Fibroblast of upper back skin (primary cell): ENCODE data around the gene MIGA2.
A peak's percentile ranks its signal among the peaks of the same experiment; 100 is the strongest.
"Not testable (repeated sequence)": the region's sequence is repeated elsewhere in the genome, so short reads cannot be mapped to it uniquely, and the experiment has no call there.

Experiments used
- DNase-seq: peaks from one replicate; pipeline ENCODE4 v3.0.0-alpha.2; 2013

The MIGA2 gene, protein sequence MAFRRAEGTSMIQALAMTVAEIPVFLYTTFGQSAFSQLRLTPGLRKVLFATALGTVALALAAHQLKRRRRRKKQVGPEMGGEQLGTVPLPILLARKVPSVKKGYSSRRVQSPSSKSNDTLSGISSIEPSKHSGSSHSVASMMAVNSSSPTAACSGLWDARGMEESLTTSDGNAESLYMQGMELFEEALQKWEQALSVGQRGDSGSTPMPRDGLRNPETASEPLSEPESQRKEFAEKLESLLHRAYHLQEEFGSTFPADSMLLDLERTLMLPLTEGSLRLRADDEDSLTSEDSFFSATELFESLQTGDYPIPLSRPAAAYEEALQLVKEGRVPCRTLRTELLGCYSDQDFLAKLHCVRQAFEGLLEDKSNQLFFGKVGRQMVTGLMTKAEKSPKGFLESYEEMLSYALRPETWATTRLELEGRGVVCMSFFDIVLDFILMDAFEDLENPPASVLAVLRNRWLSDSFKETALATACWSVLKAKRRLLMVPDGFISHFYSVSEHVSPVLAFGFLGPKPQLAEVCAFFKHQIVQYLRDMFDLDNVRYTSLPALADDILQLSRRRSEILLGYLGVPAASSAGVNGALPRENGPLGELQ

GRCh38 chr9:129036241-129036922 lies at the start of gene MIGA2:
Gene MIGA2 (plus strand): TSS chr9:129036626. CDS start chr9:129040595, 3,969 bp downstream.
- DNase-seq, result peak; percentile 99

GRCh38 chr9:128986671-128987070 lies 49.8 kb upstream of the MIGA2 start:
- DNase-seq, result no peak

DNA sequence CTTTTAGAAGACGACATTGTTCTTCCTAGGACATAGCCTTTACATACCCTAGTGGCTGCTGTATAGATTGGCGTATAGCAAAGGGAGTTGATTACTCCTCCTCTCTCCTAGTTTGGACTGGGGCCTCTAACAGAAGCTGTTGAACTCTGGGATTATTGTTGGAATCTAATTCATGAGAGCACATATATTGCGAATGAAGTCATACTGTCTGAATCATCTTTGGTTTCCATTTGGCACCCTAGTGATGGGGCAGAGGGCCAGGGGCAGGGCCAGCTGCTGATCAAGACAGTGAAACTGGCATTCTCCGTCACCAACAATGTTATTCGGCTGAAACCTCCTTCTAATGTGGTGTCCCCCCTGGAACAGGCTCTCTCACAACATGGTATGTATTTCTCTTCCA lies 48.6 kb upstream of the MIGA2 start:
- peak; percentile 72 for DNase-seq

DNA sequence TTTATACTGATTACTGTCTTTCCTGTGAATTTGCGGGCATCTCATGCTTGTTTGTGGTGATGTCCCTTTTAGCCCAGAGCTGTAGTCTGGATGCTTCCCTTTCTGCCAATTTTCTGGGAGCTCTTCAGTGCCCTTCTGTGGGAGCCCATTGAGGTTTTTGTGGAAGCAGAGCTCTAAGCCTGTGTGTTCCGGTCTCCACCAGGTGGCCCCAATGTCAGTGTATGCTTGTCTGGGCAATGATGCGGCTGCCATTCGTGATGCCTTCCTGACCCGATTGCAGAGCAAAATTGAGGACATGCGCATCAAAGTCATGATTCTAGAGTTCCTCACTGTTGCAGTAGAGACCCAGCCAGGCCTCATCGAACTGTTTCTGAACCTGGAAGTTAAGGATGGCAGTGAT lies 43.4 kb upstream of the MIGA2 start:
- peak; percentile 12 for DNase-seq

- peak; percentile 23 for DNase-seq
Observed at GRCh38 chr9:128995791-128996190, 40.6 kb upstream of the MIGA2 start.

DNA sequence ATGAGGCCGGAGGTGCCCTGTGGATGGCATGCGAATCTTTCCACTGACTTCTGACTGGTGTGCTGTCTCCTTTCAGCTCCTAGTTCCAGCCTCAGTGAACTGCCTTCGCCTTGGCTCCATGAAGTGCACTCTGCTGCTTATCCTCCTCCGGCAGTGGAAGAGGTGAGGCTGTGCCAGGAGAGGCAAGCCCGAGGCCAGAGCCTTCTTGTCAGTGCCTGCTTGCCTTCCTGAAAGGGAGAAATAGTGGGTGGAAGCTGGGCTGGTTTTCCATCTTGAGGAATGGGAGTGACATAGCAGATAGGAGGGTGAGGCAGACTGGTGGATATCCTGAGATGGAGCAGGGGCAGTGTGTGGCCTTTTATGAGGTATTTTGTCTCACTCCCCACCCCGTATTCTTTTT lies 38.0 kb upstream of the MIGA2 start:
- no peak for DNase-seq

- DNase-seq, result no peak
Observed at GRCh38 chr9:128999581-129000206, 36.7 kb upstream of the MIGA2 start.

DNA sequence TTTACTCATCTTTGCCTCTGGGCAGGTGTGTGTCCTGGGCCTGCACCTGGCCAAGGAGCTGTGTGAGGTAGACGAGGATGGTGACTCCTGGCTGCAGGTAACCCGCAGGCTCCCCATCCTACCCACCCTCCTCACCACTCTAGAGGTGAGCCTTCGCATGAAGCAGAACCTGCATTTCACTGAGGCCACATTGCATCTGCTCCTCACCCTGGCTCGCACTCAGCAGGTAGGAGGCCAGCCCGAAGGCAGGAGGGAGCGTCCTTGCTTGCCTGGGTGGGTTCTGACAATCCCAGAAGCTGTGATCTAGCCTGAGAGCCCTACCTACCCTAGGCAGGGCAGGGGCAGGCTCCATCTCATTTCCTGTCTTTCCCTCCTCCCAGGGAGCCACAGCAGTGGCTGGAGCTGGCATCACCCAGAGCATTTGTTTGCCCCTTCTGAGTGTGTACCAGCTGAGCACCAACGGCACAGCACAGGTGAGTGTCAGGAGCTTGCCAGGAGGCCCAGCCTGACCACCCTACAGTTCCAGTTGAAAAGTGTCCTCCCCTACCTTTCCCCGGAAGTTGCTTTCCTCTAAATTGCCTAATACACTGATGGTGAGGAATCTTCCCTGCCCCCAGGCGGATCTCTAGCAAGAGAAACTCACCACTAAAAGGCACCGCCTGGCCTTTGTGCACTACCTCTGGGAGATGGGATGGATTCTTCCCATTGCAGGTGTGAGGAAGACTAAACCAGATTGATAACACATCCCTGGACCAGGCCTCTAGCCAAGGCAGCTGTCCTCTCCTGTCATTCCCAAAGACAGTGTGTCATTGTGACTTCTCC lies 34.7 kb upstream of the MIGA2 start:
- DNase-seq, result no peak

DNA sequence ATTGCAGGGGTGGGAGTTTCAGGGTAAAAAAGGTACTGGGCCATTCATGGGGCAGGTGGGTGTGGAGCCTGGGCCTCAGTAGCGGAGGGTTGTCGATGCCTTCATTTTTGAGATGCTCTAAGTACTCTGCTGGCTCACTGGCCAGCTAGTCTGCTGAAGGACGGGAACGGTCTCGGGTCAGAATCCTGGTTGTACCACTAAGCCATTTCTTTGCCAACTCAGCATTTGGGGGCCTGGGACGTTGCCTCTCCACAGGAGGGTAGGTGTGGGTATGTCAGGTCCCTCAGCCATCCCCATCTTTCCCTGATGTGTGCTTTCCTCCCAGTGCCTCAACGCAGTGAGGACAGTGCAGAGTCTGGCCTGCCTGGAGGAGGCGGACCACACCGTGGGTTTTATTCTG lies 33.4 kb upstream of the MIGA2 start:
- no peak for DNase-seq

- not testable (repeated sequence) for DNase-seq
Observed at GRCh38 chr9:129004173-129004572, 32.3 kb upstream of the MIGA2 start.

- no peak for DNase-seq
Observed at GRCh38 chr9:129005336-129005997, 31.0 kb upstream of the MIGA2 start.

DNA sequence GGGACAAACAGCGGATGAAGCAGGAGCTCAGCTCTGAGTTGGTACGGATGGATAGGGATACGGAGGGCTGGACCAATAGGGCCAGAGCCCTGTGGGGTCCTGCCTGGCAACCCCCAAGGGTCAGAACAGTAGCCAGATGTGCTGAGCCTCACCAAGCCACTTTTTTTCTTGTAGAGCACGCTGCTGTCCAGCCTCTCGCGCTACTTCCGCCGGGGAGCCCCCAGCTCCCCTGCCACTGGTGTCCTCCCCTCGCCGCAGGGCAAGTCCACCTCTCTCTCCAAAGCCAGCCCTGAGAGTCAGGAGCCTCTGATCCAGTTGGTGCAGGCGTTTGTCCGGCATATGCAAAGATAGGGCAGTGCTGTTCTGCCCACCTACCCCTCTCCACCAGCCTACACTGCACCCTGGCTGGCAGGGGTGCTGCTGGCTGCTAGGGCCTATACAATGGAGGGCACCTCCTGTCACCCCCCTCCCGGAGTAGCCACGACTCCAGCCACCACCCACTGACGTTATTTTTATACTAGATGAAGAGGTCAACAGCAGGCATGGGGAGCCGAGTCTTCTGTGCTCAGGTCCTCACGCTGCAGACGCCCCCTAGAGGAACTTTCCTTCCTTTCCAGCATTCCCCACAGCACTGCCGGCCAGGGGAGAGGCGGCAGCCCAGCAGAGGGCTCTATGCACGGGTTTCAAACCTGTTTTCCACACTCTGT lies 29.9 kb upstream of the MIGA2 start:
- peak; percentile 71 for DNase-seq

DNA sequence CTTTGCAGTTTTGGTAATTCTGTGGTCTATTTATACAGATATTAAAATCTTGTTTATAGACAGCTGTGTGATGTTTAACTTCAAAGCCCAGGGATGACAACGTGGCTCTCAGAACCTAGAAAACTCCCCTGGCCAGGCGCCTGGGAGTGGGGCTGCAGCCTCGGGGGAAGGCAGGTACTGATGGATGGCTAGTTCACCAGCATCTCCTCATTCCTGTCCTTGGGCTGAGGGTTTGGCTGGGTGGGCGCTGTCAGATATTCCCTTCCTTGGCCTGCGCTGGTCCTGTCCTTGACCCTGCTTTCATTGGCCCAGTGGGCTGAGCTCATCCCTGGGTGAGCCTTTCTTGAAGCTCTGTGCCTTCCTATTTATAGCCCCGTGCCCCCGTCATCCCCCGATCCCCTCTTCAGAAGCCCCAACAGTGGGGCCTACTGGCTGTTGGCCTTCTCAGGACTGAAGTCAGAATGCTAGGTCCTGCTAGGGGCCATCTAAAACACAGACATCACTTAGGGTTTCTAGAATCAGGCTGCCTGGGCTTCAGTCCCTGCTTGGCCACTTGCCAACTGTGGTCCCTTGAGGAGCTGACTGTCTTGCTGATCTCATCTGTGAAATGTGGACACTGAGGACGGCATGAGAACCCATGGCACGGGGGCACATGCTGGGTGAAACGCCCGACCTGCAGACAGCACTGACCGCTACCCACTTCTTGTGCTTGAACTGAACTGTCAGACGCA lies 29.2 kb upstream of the MIGA2 start:
- no peak for DNase-seq

- no peak for DNase-seq
Observed at GRCh38 chr9:129007766-129008468, 28.5 kb upstream of the MIGA2 start.

DNA sequence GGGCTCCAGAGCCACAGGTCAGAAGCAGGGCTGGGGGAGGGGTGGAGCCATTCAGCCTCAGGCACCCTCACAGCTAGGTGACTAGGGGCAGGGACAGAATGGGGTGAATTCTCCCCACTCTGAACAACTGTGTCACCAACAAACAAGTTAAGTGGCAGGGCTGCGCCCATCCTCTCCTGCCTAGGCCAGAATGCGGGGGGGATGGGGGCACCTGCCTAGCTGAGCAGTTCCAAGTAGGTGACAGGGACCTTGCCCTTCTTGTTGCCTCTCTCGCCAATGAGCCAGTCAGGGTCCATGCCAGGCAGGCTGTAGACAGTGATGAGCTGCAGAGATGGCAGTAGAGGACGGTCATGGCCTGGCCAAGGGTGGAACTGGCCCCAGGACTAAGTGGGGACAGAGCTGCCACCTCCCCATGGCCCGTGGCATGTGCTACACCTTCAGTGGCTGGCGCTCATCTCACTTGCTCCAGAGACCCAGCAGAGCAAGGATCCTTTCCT lies 27.9 kb upstream of the MIGA2 start:
- DNase-seq, result no peak

DNA sequence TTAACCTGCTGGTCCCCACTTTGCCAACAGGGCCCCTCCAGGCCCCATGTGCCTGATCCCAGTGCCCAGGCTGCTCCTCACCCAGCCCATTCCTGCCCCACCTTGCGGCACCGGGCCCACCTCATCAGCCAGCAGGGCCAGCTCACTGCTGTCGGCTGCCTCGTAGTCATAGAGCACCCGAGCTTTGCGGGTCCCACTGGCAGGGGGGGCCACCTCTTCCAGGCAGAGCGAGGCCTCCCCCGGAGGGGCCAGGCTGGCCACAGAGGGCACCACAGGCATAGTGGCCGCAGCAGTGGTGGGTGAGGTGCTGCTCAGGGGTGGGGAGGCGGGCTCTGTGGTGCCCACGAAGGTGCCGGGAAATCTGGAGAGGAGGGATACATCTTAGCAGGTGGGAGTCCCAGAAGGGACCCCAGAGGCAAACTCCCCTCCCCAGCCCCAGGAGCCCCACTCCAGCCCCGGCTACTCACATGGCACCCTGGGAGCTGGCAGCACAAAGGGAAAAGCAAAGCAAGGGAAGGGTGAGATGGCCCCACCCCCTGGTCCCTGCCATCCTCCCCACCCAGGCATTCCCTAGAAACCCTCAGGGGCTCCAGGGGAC lies 27.3 kb upstream of the MIGA2 start:
- no peak for DNase-seq

DNA sequence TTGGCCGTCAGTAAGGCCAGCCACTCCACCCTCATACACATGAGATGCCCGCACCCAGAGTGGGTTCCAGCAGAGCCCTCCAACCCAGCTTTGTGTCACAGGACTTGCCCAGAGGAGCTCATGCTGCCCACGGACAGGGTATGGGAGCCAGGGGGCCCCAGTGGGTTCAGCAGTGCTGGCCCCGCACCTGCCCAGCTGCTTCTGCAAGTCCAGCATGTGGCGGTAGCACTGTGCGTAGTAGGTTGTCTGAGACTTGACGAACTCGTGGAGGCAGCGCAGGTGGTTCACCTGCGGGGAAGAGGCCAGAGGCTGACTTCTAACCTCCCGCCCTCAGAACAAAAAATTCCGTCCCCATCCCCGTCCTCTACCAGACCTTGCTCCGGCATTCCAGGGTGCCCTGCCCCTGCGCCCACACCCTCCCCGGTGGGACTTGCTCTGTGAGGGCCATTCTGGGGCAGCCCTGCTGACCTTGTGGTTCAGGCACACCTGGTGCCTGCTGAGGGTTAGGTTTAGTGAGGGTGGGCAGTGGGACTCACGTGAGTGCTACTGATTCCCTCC lies 26.8 kb upstream of the MIGA2 start:
- no peak for DNase-seq

DNA sequence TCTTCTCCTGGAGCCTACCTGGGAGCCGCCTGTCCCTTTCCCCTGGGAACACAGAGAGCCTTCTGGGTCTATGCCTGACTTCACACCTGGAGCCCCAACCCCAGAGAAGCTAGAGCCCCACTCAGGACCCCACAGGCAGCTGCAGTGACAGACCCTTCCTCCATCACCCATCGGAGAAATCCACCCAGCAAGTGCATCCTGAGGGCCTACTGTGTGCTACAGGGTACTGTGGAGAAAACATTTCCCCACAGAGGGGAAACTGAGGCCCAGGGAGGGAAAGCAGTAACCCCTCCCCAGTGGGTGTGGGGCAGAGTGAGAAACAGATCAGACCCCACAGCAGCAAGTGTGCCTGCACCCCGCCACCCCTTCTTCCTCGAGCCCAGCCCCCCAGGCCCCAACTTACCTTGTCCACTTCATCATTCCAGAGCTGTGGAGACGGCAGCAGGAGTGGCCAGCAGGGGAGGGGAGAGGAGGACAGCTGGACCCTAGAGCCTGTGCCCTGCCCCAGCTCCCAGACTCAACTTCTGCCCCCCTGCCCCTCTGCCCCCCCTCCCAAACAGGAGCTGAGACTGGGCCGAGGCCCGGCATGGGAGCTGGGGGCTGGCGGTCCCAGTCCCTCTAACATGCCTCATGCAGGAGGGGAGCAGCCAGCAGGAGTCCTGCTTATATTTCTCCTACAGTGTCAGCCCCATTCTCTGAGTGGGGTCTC lies 26.0 kb upstream of the MIGA2 start:
- DNase-seq, result no peak
